Tibial nerve (tissue), 4 donors: Measurements from ENCODE around the gene C1orf115. TPM values are rescaled to one million over a fixed set of nuclear protein-coding genes. Genes with fewer than 3 reads are reported as not detected.
"Not testable (repeated sequence)": the region's sequence is repeated elsewhere in the genome, so short reads cannot be mapped to it uniquely, and the experiment has no call there.

Source experiments
- DNase-seq, 2 donors: peaks; one replicate each; pipeline ENCODE4 v3.0.0-alpha.2; 2019; ENCODE audit warnings: low spot score in 2 of 2
- H3K27ac ChIP-seq, 4 donors: fragments of 200-600 bp; sonication (generic) in 3 of 4; one replicate each; pipeline ENCODE4 v1.5.1; 2017 to 2019; ENCODE audit warnings: mild to moderate bottlenecking in 1 of 4
- H3K27me3 ChIP-seq, 2 donors: fragments of 200-600 bp; sonication (generic) in 1 of 2; one replicate each; pipeline versions ENCODE4 v1.5.1 to v1.6.0; 2017 to 2019
- H3K36me3 ChIP-seq, 3 donors: fragments of 200-600 bp; sonication (generic); one replicate each; pipeline ENCODE4 v1.5.1; 2018 to 2019
- H3K4me1 ChIP-seq, 4 donors: fragments of 200-600 bp; sonication (generic) in 3 of 4; one replicate each; pipeline ENCODE4 v1.5.1; 2017 to 2019
- H3K4me3 ChIP-seq, 4 donors: fragments of 200-600 bp; sonication (generic) in 3 of 4; one replicate each; pipeline ENCODE4 v1.5.1; 2017 to 2019; ENCODE audit warnings: mild to moderate bottlenecking in 1 of 4, moderate library complexity in 1 of 4
- H3K9me3 ChIP-seq, 4 donors: fragments of 200-600 bp; sonication (generic) in 3 of 4; one replicate each; pipeline ENCODE4 v1.5.1; 2017 to 2019
- EP300 ChIP-seq, 2 donors: sonication (generic); formaldehyde crosslinking; IDR thresholded peaks; one replicate each; pipeline ENCODE4 v1.6.1; 2017; ENCODE audit warnings: antibody characterized with exemption in 2 of 2, mild to moderate bottlenecking in 1 of 2
- POLR2A ChIP-seq, 2 donors: fragments of 450-650 bp; IDR thresholded peaks; one replicate each; pipeline ENCODE4 v1.6.1; 2017; ENCODE audit warnings: antibody characterized with exemption in 2 of 2, mild to moderate bottlenecking in 2 of 2, moderate library complexity in 2 of 2
- WGBS, 2 donors: methylation state at CpG; one replicate each; pipeline ENCODE4 v1.1.5; 2018; 5-methylcytosine and 5-hydroxymethylcytosine counted together
- total RNA-seq, 4 donors: library from RNA; depleted of rRNA; stranded (reverse); fragments of >200 nt; gene quantifications; one replicate each; pipeline ENCODE4 v1.1.0, GENCODE V29; 2016
- TF ChIP-seq, protein P1 (sequence below), 5 experiments: fragments of 200-600 bp in 3 of 5; fragments of 450-650 bp in 2 of 5; sonication (generic) in 3 of 5; IDR thresholded peaks; one replicate each; pipeline ENCODE4 v1.5.1; 2016 to 2019; ENCODE audit warnings: antibody characterized with exemption in 5 of 5, mild to moderate bottlenecking in 3 of 5, moderate library complexity in 2 of 5

Gene C1orf115
- total RNA-seq, 4 donors from 2014 or later = 21.2 to 34.3 (median 28.8) TPM

DNA sequence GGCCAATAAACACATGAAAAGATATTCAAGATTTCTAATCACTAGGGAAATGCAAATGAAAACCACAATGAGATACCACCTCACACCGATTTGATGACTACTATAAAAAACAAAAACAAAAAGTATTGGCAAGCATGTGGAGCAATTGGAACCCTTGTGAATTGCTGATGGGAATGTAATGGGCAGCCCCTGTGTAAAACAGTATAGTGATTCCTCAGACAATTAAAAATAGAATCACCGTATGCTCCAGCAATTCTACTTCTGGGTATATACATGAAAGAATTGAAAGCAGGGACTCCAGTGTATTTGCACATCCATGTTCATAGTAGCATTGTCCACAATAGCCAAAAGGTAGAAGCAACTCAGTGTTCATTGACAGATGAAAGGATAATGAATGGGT lies 12.9 kb upstream of the C1orf115 start:
- DNase-seq = no peak
- 74 to 75% methylated on average over 2 of the region's 2 CpGs for WGBS, 2 donors
- Histone ChIP-seq H3K27ac (no peak overlapping the region), H3K36me3 (no peaks in the 10 kb centered on the region), H3K4me3 (no peak overlapping the region), H3K9me3 (no peaks in the 10 kb centered on the region), H3K4me1 (peaks cover 0 to 5% (median 2%) of the 10 kb centered on the region in 4 donors), H3K27me3 (no peaks in the 10 kb centered on the region)
- TF ChIP-seq, protein P1, sequence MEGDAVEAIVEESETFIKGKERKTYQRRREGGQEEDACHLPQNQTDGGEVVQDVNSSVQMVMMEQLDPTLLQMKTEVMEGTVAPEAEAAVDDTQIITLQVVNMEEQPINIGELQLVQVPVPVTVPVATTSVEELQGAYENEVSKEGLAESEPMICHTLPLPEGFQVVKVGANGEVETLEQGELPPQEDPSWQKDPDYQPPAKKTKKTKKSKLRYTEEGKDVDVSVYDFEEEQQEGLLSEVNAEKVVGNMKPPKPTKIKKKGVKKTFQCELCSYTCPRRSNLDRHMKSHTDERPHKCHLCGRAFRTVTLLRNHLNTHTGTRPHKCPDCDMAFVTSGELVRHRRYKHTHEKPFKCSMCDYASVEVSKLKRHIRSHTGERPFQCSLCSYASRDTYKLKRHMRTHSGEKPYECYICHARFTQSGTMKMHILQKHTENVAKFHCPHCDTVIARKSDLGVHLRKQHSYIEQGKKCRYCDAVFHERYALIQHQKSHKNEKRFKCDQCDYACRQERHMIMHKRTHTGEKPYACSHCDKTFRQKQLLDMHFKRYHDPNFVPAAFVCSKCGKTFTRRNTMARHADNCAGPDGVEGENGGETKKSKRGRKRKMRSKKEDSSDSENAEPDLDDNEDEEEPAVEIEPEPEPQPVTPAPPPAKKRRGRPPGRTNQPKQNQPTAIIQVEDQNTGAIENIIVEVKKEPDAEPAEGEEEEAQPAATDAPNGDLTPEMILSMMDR (IDR thresholded peaks at IDR 0.05) = no peak
- no peak for TF ChIP-seq POLR2A (IDR thresholded peaks at IDR 0.05)
- TF ChIP-seq EP300 (IDR thresholded peaks at IDR 0.05) = no peak

DNA sequence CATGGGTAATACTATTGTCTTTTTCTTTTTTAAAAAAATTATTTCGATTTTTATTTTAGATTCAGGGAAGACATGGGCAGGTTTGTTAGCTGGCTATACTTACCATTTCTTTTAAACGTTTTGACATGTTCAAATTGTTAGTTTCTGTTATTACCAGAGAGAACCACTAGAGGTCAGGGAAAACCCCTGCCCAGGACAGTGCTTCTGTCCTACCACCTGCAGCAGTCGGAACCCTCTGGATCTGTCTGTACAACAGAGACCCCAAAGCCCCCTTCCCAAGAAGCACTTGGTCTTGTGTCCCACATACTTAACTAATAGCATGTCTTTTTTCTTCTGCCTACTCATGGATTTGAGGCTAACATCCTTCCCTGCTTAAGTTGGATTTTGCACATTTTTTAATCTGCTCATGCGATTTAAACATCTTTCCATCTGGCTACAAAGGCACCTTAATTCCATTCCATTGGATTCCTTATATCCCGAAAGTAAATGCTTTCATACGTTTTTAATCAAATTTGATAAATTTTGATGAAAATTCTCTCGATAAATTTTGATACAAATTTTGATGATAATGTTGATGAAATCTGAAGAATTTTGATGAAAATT lies 10.0 kb upstream of the C1orf115 start:
- no peak overlapping the region for H3K27ac ChIP-seq

DNA sequence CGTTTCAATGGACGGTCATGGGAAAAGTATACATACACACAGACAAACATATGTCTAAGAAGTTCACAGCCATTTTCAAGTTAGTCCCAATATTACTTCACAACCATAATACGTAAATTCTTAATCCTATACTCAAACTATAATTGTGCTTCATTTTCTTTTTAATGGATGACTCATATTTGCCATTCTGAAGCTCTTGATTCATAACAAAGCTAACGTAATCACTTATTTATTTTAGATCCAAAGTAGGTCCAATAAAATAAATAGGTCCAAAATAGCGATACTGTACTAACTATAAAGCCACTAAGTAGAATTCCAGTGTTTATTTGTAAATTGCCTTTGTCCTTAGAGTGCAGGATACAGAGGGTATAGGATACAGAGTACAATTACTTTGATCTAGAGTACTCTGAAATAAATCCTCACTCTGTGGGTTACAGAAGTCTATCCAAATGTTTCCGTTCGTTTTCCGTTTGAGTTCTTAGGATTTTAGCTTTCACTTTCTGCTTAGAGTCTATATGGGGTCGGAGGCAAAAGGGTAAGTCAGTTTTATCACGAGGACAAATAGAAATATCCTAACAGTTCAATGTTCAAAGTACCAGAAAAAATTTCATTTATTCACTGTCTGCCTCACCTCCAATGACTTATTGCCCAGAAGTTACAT lies 8.8 kb upstream of the C1orf115 start:
- DNase-seq = no peak
- WGBS, 2 donors = 61 to 63% methylated on average over 10 of the region's 10 CpGs
- peak overlapping the region in 1 of 4 donors; percentile 14 for H3K4me3 ChIP-seq
- peaks cover 0 to 5% (median 2%) of the 10 kb centered on the region in 4 donors for H3K4me1 ChIP-seq
- no peaks in the 10 kb centered on the region for H3K36me3 ChIP-seq
- H3K27me3 ChIP-seq = no peaks in the 10 kb centered on the region
- TF ChIP-seq POLR2A (IDR thresholded peaks at IDR 0.05) = no peak
- TF ChIP-seq, protein P1 (IDR thresholded peaks at IDR 0.05) = no peak
- TF ChIP-seq EP300 (IDR thresholded peaks at IDR 0.05) = no peak
- H3K27ac ChIP-seq = no peak overlapping the region
- no peaks in the 10 kb centered on the region for H3K9me3 ChIP-seq

More for the DNA sequence above, 10.0 kb upstream of the C1orf115 start:
- H3K4me1 ChIP-seq = peaks cover 0 to 5% (median 2%) of the 10 kb centered on the region in 4 donors
- H3K27me3 ChIP-seq = no peaks in the 10 kb centered on the region
- 32 to 34% methylated on average over 7 of the region's 7 CpGs for WGBS, 2 donors
- H3K4me3 ChIP-seq = no peak overlapping the region
- H3K36me3 ChIP-seq = no peaks in the 10 kb centered on the region
- no peak for TF ChIP-seq POLR2A (IDR thresholded peaks at IDR 0.05)
- TF ChIP-seq, protein P1 (IDR thresholded peaks at IDR 0.05) = peak; percentile 52 to 74 (median 69)
- no peak for TF ChIP-seq EP300 (IDR thresholded peaks at IDR 0.05)
- H3K9me3 ChIP-seq = no peaks in the 10 kb centered on the region
- no peak for DNase-seq

DNA sequence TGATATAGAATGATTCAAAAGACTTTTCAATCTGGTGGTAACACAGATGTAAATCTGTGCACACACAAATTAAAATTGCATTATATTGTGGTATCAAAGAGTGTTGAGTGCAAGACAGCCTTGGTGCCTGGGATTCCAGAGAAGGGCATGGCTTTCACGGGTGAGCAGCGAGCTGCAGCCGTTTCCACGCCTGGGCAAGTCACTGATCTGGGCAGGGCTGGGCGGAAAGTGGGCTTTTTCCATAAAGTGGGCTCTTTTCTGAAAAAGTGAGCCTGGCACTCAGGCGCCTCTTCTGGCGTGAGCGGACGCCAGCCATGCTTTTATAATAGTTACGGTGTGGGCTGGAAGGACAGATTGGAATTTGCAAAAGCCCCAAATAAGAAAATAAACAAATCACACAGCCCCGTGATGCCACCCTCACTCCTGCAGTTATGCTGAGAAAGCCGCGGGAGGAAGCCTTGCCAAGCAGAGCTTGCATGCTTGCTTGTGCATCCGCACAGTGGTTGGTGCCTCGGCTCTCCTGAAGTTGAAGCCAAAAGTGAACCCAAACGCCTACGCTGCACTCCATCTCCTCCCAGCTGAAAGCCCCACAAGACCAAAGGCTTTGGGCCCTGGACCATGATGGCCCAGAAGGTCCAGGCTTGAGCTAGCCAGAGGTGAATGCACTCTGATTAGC lies 7.1 kb upstream of the C1orf115 start:
- H3K4me1 ChIP-seq = peaks cover 0 to 5% (median 2%) of the 10 kb centered on the region in 4 donors
- H3K4me3 ChIP-seq = no peak overlapping the region
- H3K36me3 ChIP-seq = no peaks in the 10 kb centered on the region
- TF ChIP-seq POLR2A (IDR thresholded peaks at IDR 0.05) (no peak), EP300 (IDR thresholded peaks at IDR 0.05) (no peak)
- TF ChIP-seq, protein P1 (IDR thresholded peaks at IDR 0.05) = no peak
- no peak for DNase-seq
- H3K9me3 ChIP-seq = no peaks in the 10 kb centered on the region
- no peaks in the 10 kb centered on the region for H3K27me3 ChIP-seq
- 87 to 88% methylated on average over 15 of the region's 17 CpGs for WGBS, 2 donors
- H3K27ac ChIP-seq = no peak overlapping the region

DNA sequence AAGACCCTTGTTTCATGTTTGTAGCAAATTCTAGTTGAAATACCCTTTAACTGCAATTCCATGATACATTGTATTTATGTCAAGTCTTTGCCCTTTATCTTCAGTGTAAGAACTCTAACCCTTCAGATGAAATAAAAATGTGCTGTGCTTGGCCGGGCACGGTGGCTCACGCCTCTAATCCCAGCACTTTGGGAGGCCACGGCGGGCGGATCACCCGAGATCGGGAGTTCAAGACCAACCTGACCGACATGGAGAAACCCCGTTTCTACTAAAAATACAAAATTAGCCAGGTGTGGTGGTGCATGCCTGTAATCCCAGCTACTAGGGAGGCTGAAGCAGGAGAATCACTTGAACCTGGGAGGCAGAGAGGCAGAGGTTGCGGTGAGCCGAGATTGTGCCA lies 6.4 kb upstream of the C1orf115 start:
- H3K27me3 ChIP-seq, H3K4me3 ChIP-seq, H3K9me3 ChIP-seq, DNase-seq, H3K27ac ChIP-seq, H3K4me1 ChIP-seq, H3K36me3 ChIP-seq: not testable (repeated sequence)
- WGBS, 2 donors = 94 to 97% methylated on average over 12 of the region's 12 CpGs
